HCT116 (cell line): Measurements from ENCODE around the gene TMEM132A. TPM values are rescaled to one million over a fixed set of nuclear protein-coding genes. Genes with fewer than 3 reads are reported as not detected.
A peak's percentile ranks its signal among the peaks of the same experiment; 100 is the strongest.

ENCODE experiments used
- ATAC-seq: fragments of 200-7000 bp; cut with Tn5 transposase; 2 replicates; pipeline ENCODE4 v1.9.1; 2020; ENCODE audit warnings: mild to moderate bottlenecking, moderate library complexity
- BruUV-seq: library from RNA; stranded (reverse); fragments of 400-500 nt; replicated peaks from 2 replicates; lab custom pipeline; 2021; lab: Mats Ljungman, UMichigan
- CTCF ChIA-PET: fragments of 300-600 bp; sonication (Branson Sonifier 250); formaldehyde crosslinking; loops from one replicate; lab custom pipeline; 2021; ENCODE audit warnings: antibody characterized with exemption; lab: Charles Lee
- POLR2A ChIA-PET: fragments of 300-600, 350-600 bp; sonication (Branson Sonifier 250); formaldehyde crosslinking; loops from one replicate; lab custom pipeline; 2021; ENCODE audit warnings: antibody characterized with exemption; lab: Charles Lee
- RAD21 ChIA-PET, 2 experiments: fragments of 300-600 bp; sonication (Branson Sonifier 250); formaldehyde crosslinking; loops; one replicate each; lab custom pipeline; 2023; ENCODE audit warnings: low total read pairs in 2 of 2; ENCODE audit not compliant: uncharacterized antibody in 2 of 2, unreplicated experiment in 2 of 2, low non-redundant PET in 1 of 2; lab: Charles Lee
- DNase-seq: peaks from one replicate; pipeline ENCODE4 v3.0.0-alpha.2; 2010; ENCODE audit warnings: low read depth, low spot score
- H2AFZ ChIP-seq: fragments of 200-600 bp; shearing (Covaris generic), sonication (generic); 2 replicates; pipeline ENCODE4 v1.6.1; 2017; ENCODE audit warnings: low read depth, mixed run types, mixed read lengths, antibody characterized with exemption, low read length; ENCODE audit not compliant: poor library complexity, severe bottlenecking
- H3K27ac ChIP-seq: 2 replicates; pipeline ENCODE4 v1.5.1; 2012; ENCODE audit warnings: low read depth, low read length
- H3K27me3 ChIP-seq: fragments of 200-600 bp; sonication (generic); 2 replicates; pipeline ENCODE4 v1.6.1; 2016; ENCODE audit warnings: mixed run types, low read length, mixed read lengths; ENCODE audit not compliant: insufficient read depth
- H3K36me3 ChIP-seq, 2 experiments: fragments of 200-500 bp in 1 of 2; fragments of 200-600 bp in 1 of 2; sonication (Bioruptor generic) in 1 of 2; sonication (generic) in 1 of 2; 2 replicates each; pipeline versions ENCODE4 v1.5.1 to v1.6.1; 2014 to 2016; ENCODE audit warnings: low read length in 2 of 2, inconsistent platforms in 1 of 2, mixed read lengths in 1 of 2, mixed run types in 1 of 2; ENCODE audit not compliant: insufficient read depth in 2 of 2, control insufficient read depth in 1 of 2
- H3K4me1 ChIP-seq, 2 experiments: fragments of 200-600 bp in 1 of 2; sonication (generic) in 1 of 2; 2 replicates each; pipeline versions ENCODE4 v1.5.1 to v1.6.1; 2012 to 2017; ENCODE audit warnings: low read length in 2 of 2, inconsistent platforms in 1 of 2, mild to moderate bottlenecking in 1 of 2, mixed read lengths in 1 of 2, mixed run types in 1 of 2, moderate library complexity in 1 of 2; ENCODE audit not compliant: insufficient read depth in 2 of 2, control insufficient read depth in 1 of 2
- H3K4me2 ChIP-seq: fragments of 200-600 bp; sonication (generic); 2 replicates; pipeline ENCODE4 v1.6.1; 2017; ENCODE audit warnings: mixed run types, low read length, mixed read lengths
- H3K4me3 ChIP-seq, 2 experiments: fragments of 200-600 bp in 1 of 2; sonication (generic) in 1 of 2; replicated peaks in 1 of 2; 2 replicates each; pipeline ENCODE4 v1.5.1; 2011 to 2016; ENCODE audit warnings: low read length in 2 of 2, control low read depth in 1 of 2, low read depth in 1 of 2, mild to moderate bottlenecking in 1 of 2, mixed read lengths in 1 of 2, mixed run types in 1 of 2
- H3K79me2 ChIP-seq: fragments of 200-600 bp; sonication (generic); 2 replicates; pipeline ENCODE4 v1.6.1; 2017; ENCODE audit warnings: mild to moderate bottlenecking, mixed run types, low read length, moderate library complexity, mixed read lengths; ENCODE audit not compliant: insufficient read depth
- H3K9ac ChIP-seq: fragments of 200-600 bp; sonication (generic); 2 replicates; pipeline ENCODE4 v1.6.1; 2016; ENCODE audit warnings: low read length, mixed read lengths
- H3K9me2 ChIP-seq: fragments of 200-600 bp; sonication (generic), shearing (Covaris generic); 2 replicates; pipeline ENCODE4 v1.6.1; 2017; ENCODE audit warnings: mixed run types, mild to moderate bottlenecking, moderate library complexity; ENCODE audit not compliant: insufficient read depth
- H3K9me3 ChIP-seq, 2 experiments: fragments of 200-500 bp in 1 of 2; fragments of 200-600 bp in 1 of 2; sonication (Bioruptor generic) in 1 of 2; sonication (generic) in 1 of 2; 2 replicates each; pipeline ENCODE4 v1.6.1; 2014 to 2017; ENCODE audit warnings: low read length in 2 of 2, mixed read lengths in 2 of 2, inconsistent platforms in 1 of 2, low read depth in 1 of 2, mild to moderate bottlenecking in 1 of 2, mixed run types in 1 of 2, moderate library complexity in 1 of 2; ENCODE audit not compliant: control insufficient read depth in 1 of 2, insufficient read depth in 1 of 2
- H4K20me1 ChIP-seq: fragments of 200-600 bp; sonication (generic), shearing (Covaris generic); 2 replicates; pipeline ENCODE4 v1.6.1; 2017; ENCODE audit warnings: mixed run types, mild to moderate bottlenecking, moderate library complexity; ENCODE audit not compliant: insufficient read depth
- ATF3 ChIP-seq: IDR thresholded peaks from 2 replicates; pipeline ENCODE4 v1.6.1; 2012
- CBX3 ChIP-seq: IDR thresholded peaks from 2 replicates; pipeline ENCODE4 v1.6.1; 2012; ENCODE audit warnings: low read depth
- EGR1 ChIP-seq: IDR thresholded peaks from 2 replicates; pipeline ENCODE4 v1.6.1; 2012; ENCODE audit warnings: low read depth
- FOSL1 ChIP-seq: IDR thresholded peaks from 2 replicates; pipeline ENCODE4 v1.6.1; 2012; ENCODE audit warnings: low read depth
- JUND ChIP-seq: IDR thresholded peaks from 2 replicates; pipeline ENCODE4 v1.6.1; 2012
- MAX ChIP-seq: IDR thresholded peaks from 2 replicates; pipeline ENCODE4 v1.6.1; 2012
- POLR2AphosphoS5 ChIP-seq: IDR thresholded peaks from 2 replicates; pipeline ENCODE4 v1.6.1; 2011; ENCODE audit warnings: mild to moderate bottlenecking, low read depth, low read length, moderate library complexity
- RAD21 ChIP-seq: IDR thresholded peaks from 2 replicates; pipeline ENCODE4 v1.6.1; 2012; ENCODE audit warnings: low read depth, mild to moderate bottlenecking
- SIN3A ChIP-seq: IDR thresholded peaks from 2 replicates; pipeline ENCODE4 v1.6.1; 2012; ENCODE audit warnings: low read depth
- SP1 ChIP-seq: IDR thresholded peaks from 2 replicates; pipeline ENCODE4 v1.6.1; 2012; ENCODE audit warnings: low read depth
- SRF ChIP-seq: IDR thresholded peaks from 2 replicates; pipeline ENCODE4 v1.6.1; 2012; ENCODE audit warnings: low read depth
- TCF7L2 ChIP-seq: IDR thresholded peaks from 2 replicates; pipeline ENCODE4 v1.7.0; 2011; ENCODE audit warnings: borderline replicate concordance, inconsistent platforms; ENCODE audit not compliant: insufficient read depth, insufficient read length; ENCODE audit errors: extremely low read depth
- YY1 ChIP-seq: IDR thresholded peaks from 2 replicates; pipeline ENCODE4 v1.6.1; 2011; ENCODE audit warnings: low read length, low read depth, moderate library complexity, mild to moderate bottlenecking; ENCODE audit not compliant: insufficient replicate concordance; ENCODE audit errors: extremely low read depth
- ZNF274 ChIP-seq: fragments of 200-500 bp; sonication (Bioruptor generic); IDR thresholded peaks from 2 replicates; pipeline ENCODE4 v1.6.1; 2014; ENCODE audit warnings: mild to moderate bottlenecking, low read depth, low read length, inconsistent platforms
- intact Hi-C: fragments of 100-400 bp; cut with micrococcal nuclease; formaldehyde crosslinking; loops from 2 replicates; pipeline ENCODE4 v1.10.0; 2022
- total RNA-seq: library from RNA; stranded (reverse); gene quantifications from one replicate; pipeline ENCODE4 v1.2.1, GENCODE V29; 2021; ENCODE audit not compliant: unreplicated experiment
- TF ChIP-seq, protein P1 (sequence below), 3 experiments: fragments of 200-600 bp in 1 of 3; sonication (generic) in 1 of 3; IDR thresholded peaks in 2 of 3; conservative IDR thresholded peaks in 1 of 3; 2 replicates each; pipeline ENCODE4 v1.5.1; 2012 to 2017; ENCODE audit warnings: low read depth in 2 of 3, low read length in 2 of 3, antibody characterized with exemption in 1 of 3, borderline replicate concordance in 1 of 3, control low read depth in 1 of 3, mild to moderate bottlenecking in 1 of 3, mixed read lengths in 1 of 3, mixed run types in 1 of 3, moderate library complexity in 1 of 3; ENCODE audit not compliant: insufficient read depth in 1 of 3

Gene TMEM132A
- total RNA-seq, 1 experiment from 2014 or later = 120 TPM

DNA sequence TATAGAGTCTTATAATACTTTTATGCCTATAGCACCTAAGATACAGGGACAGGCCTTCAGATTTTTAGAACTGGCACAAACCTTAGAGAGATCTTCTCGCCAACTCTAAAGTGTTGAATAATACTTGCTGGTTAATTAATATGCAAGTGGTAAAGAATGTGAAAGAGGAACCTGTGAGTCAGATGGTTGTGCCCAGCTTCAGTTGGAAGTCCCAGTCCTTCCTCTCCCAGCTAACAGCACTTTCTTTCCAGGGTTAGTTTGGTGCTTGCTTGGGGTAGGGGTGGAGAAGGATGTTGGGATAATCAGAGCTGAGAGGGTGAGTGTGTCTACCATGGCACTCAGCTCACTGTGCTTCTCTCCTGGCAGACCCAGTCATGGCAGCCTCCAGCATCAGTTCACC lies 4.9 kb upstream of the TMEM132A start:
- peaks cover 30 to 63% of the 10 kb centered on the region in 2 experiments for H3K4me1 ChIP-seq
- H3K36me3 ChIP-seq = peaks cover 9 to 23% of the 10 kb centered on the region in 2 experiments; a peak in 2 of 4 replicates
- H3K9me3 ChIP-seq = no peaks in the 10 kb centered on the region
- H3K4me2 ChIP-seq = peak overlapping the region; percentile 61
- ChIA-PET CTCF (interaction anchor here (1.4 kb wide), 1 partner anchor 20 kb away, joined by 6 read pairs; no protein-coding TSS in a partner anchor), RAD21 (no interaction called here), POLR2A (no interaction called here)
- H4K20me1 ChIP-seq = no peaks in the 10 kb centered on the region; the same call in 1 of the 2 replicates
- H3K27me3 ChIP-seq = no peaks in the 10 kb centered on the region
- intact Hi-C loops = loop anchor here (10.0 kb wide), 1 partner anchor 265 kb away; no protein-coding TSS in a partner anchor
- DNase-seq (no peak), ATAC-seq (no peak)
- no peaks in the 10 kb centered on the region for H3K9me2 ChIP-seq
- TF ChIP-seq JUND (no peak), TCF7L2 (no peak), SRF (no peak), SP1 (no peak), YY1 (no peak), CBX3 (no peak), EGR1 (no peak), SIN3A (no peak), POLR2AphosphoS5 (no peak), RAD21 (no peak), ZNF274 (no peak), MAX (no peak), ATF3 (no peak), FOSL1 (no peak)
- TF ChIP-seq, protein P1, sequence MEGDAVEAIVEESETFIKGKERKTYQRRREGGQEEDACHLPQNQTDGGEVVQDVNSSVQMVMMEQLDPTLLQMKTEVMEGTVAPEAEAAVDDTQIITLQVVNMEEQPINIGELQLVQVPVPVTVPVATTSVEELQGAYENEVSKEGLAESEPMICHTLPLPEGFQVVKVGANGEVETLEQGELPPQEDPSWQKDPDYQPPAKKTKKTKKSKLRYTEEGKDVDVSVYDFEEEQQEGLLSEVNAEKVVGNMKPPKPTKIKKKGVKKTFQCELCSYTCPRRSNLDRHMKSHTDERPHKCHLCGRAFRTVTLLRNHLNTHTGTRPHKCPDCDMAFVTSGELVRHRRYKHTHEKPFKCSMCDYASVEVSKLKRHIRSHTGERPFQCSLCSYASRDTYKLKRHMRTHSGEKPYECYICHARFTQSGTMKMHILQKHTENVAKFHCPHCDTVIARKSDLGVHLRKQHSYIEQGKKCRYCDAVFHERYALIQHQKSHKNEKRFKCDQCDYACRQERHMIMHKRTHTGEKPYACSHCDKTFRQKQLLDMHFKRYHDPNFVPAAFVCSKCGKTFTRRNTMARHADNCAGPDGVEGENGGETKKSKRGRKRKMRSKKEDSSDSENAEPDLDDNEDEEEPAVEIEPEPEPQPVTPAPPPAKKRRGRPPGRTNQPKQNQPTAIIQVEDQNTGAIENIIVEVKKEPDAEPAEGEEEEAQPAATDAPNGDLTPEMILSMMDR (IDR thresholded peaks at IDR 0.05 in 2 of 3, conservative IDR thresholded peaks at IDR 0.05 in 1 of 3; ENCODE audit: borderline replicate concordance in 1 of 3, insufficient read depth in 1 of 3, low read depth in 2 of 3, low read length in 2 of 3) = no peak
- H2AFZ ChIP-seq = no peak overlapping the region
- no peak overlapping the region for H3K9ac ChIP-seq
- H3K79me2 ChIP-seq = peaks cover 56% of the 10 kb centered on the region
- no peak overlapping the region for H3K27ac ChIP-seq
- BruUV-seq = no TSS peak
- no peak overlapping the region for H3K4me3 ChIP-seq
